ENCODE measurements around the gene DNAI1. TPM values are rescaled to one million over a fixed set of nuclear protein-coding genes. Genes with fewer than 3 reads are reported as not detected.

DNAI1 gene
- total RNA-seq, 4 donors from 2014 or later, result 0.49 TPM; not detected in 3

GRCh38 chr9:34566972-34567371, 108.4 kb downstream of the DNAI1 start:
- Histone ChIP-seq H3K4me1 (peaks cover 21 to 40% of the 10 kb centered on the region in 2 donors), H3K36me3 (peaks cover 0 to 8% of the 10 kb centered on the region in 2 donors), H3K27ac (no peak overlapping the region), H3K4me3 (no peak overlapping the region), H3K27me3 (no peaks in the 10 kb centered on the region), H3K9me3 (no peaks in the 10 kb centered on the region)
- in situ Hi-C loops (cut with MboI; ENCODE audit: low sequenced_read_pairs in 4 of 4), result no loop called here
- intact Hi-C loops (cut with DNase I; ENCODE audit: low total_unique reads), result no loop called here
- TF ChIP-seq CTCF (IDR thresholded peaks at IDR 0.05 in 4 of 5, conservative IDR thresholded peaks at IDR 0.05 in 1 of 5) (no peak), POLR2A (IDR thresholded peaks at IDR 0.05) (no peak)
- DNase-seq (no peak), ATAC-seq (no peak)

- peaks cover 0 to 8% of the 10 kb centered on the region in 2 donors for H3K36me3 ChIP-seq
- no peaks in the 10 kb centered on the region for H3K27me3 ChIP-seq
- H3K27ac ChIP-seq, result no peak overlapping the region
- ATAC-seq (no peak), DNase-seq (no peak)
- in situ Hi-C loops (cut with MboI; ENCODE audit: low sequenced_read_pairs in 4 of 4) (no loop called here), intact Hi-C loops (cut with DNase I; ENCODE audit: low total_unique reads) (no loop called here)
- H3K9me3 ChIP-seq, result no peaks in the 10 kb centered on the region
- TF ChIP-seq POLR2A (IDR thresholded peaks at IDR 0.05) (no peak), CTCF (IDR thresholded peaks at IDR 0.05 in 4 of 5, conservative IDR thresholded peaks at IDR 0.05 in 1 of 5) (no peak)
- no peak overlapping the region for H3K4me3 ChIP-seq
- H3K4me1 ChIP-seq, result peaks cover 27 to 39% of the 10 kb centered on the region in 2 donors
These were observed 109.5 kb downstream of the DNAI1 start for GRCh38 chr9:34568133-34568532.

GRCh38 chr9:34568774-34569173, 110.2 kb downstream of the DNAI1 start:
- ATAC-seq, result no peak
- in situ Hi-C loops (cut with MboI; ENCODE audit: low sequenced_read_pairs in 4 of 4), result no loop called here

GRCh38 chr9:34570376-34570775, 111.8 kb downstream of the DNAI1 start:
- Histone ChIP-seq H3K4me1 (peaks cover 27 to 39% of the 10 kb centered on the region in 2 donors), H3K4me3 (no peak overlapping the region), H3K27me3 (no peaks in the 10 kb centered on the region), H3K27ac (peak overlapping the region in 2 of 4 donors; percentile 1 to 55), H3K36me3 (peaks cover 0 to 8% of the 10 kb centered on the region in 2 donors), H3K9me3 (no peaks in the 10 kb centered on the region)
- TF ChIP-seq CTCF (IDR thresholded peaks at IDR 0.05 in 4 of 5, conservative IDR thresholded peaks at IDR 0.05 in 1 of 5), result no peak
- no peak for TF ChIP-seq POLR2A (IDR thresholded peaks at IDR 0.05)
- no peak for ATAC-seq
- in situ Hi-C loops (cut with MboI; ENCODE audit: low sequenced_read_pairs in 4 of 4), result no loop called here
- no peak for DNase-seq
- intact Hi-C loops (cut with DNase I; ENCODE audit: low total_unique reads), result no loop called here

More at GRCh38 chr9:34568774-34569173, 110.2 kb downstream of the DNAI1 start:
- DNase-seq, result no peak
- intact Hi-C loops (cut with DNase I; ENCODE audit: low total_unique reads), result no loop called here
- H3K4me1 ChIP-seq, result peaks cover 27 to 39% of the 10 kb centered on the region in 2 donors
- H3K27ac ChIP-seq, result peak overlapping the region in 1 of 4 donors; percentile 7
- no peaks in the 10 kb centered on the region for H3K9me3 ChIP-seq
- no peaks in the 10 kb centered on the region for H3K27me3 ChIP-seq
- TF ChIP-seq POLR2A (IDR thresholded peaks at IDR 0.05), result no peak
- peaks cover 0 to 8% of the 10 kb centered on the region in 2 donors for H3K36me3 ChIP-seq
- no peak overlapping the region for H3K4me3 ChIP-seq

Other genes starting within 250 kb of the DNAI1 start
- under 1 TPM; 0.13 to 0.68 (median 0.50) TPM for gene KIF24, start 129.5 kb upstream of the DNAI1 start, total RNA-seq
- 10 to 100 TPM in 3 of 4 donors, 1 to 10 TPM in 1; 8.2 to 19.9 (median 16.1) TPM for gene NUDT2, start 129.2 kb upstream of the DNAI1 start, total RNA-seq
- 100 to 1,000 TPM in 1 of 4 donors, 10 to 100 TPM in 2, 1 to 10 TPM in 1; 8.6 to 149 (median 49.5) TPM for gene MYORG, start 81.9 kb upstream of the DNAI1 start, total RNA-seq
- gene FAM219A, start 235 bp upstream of the DNAI1 start, total RNA-seq, result 10 to 100 TPM; 29.5 to 58.4 (median 41.8) TPM
- gene ENHO, start 64.2 kb downstream of the DNAI1 start, total RNA-seq, result under 1 TPM in 1 of 4 donors, not detected in 3; 0.65 TPM
- gene CNTFR, start 130.9 kb downstream of the DNAI1 start, total RNA-seq, result 100 to 1,000 TPM in 3 of 4 donors, 10 to 100 TPM in 1; 19.7 to 146 (median 118) TPM
- 100 to 1,000 TPM in 2 of 4 donors, 10 to 100 TPM in 2; 53.7 to 138 (median 97.2) TPM for gene RPP25L, start 153.3 kb downstream of the DNAI1 start, total RNA-seq
- gene DCTN3, start 161.7 kb downstream of the DNAI1 start, total RNA-seq, result 100 to 1,000 TPM in 2 of 4 donors, 10 to 100 TPM in 2; 62.8 to 174 (median 105) TPM
- gene ARID3C, start 170.3 kb downstream of the DNAI1 start, total RNA-seq, result not detected
- 10 to 100 TPM; 18.9 to 35.7 (median 27.4) TPM for gene SIGMAR1, start 179.0 kb downstream of the DNAI1 start, total RNA-seq
- gene GALT, start 187.9 kb downstream of the DNAI1 start, total RNA-seq, result 10 to 100 TPM in 3 of 4 donors, 1 to 10 TPM in 1; 8.1 to 23.6 (median 20.0) TPM
- gene IL11RA, start 193.4 kb downstream of the DNAI1 start, total RNA-seq, result 10 to 100 TPM in 2 of 4 donors, 1 to 10 TPM in 2; 3.3 to 15.3 (median 11.6) TPM
- 1 to 10 TPM in 1 of 4 donors, not detected in 3; 1.7 TPM for gene CCL27, start 203.9 kb downstream of the DNAI1 start, total RNA-seq
- not detected for gene CCL19, start 232.5 kb downstream of the DNAI1 start, total RNA-seq